Measurements from ENCODE around the gene ERICH6B. TPM values are rescaled to one million over a fixed set of nuclear protein-coding genes. Genes with fewer than 3 reads are reported as not detected.

Gene ERICH6B
- total RNA-seq, 1 donor from 2014 or later = not detected

- Mint-ChIP-seq H3K9me3 (no peaks in the 10 kb centered on the region), H3K4me3 (no peak overlapping the region), H3K27me3 (ENCODE audit: insufficient read depth) (no peaks in the 10 kb centered on the region), H3K36me3 (ENCODE audit: low read depth) (peaks cover 46% of the 10 kb centered on the region), H3K27ac (no peak overlapping the region), H3K4me1 (ENCODE audit: low read depth) (peaks cover 10% of the 10 kb centered on the region)
- no peak for DNase-seq (ENCODE audit: low spot score)
- intact Hi-C loops (cut with micrococcal nuclease) = no loop called here
Measured at GRCh38 chr13:45500492-45501174, 114.9 kb downstream of the ERICH6B start.

- no peak for DNase-seq (ENCODE audit: low spot score)
- peaks cover 39% of the 10 kb centered on the region for H3K36me3 Mint-ChIP-seq (ENCODE audit: low read depth)
- no peak overlapping the region for H3K4me3 Mint-ChIP-seq
- H3K27me3 Mint-ChIP-seq (ENCODE audit: insufficient read depth) = no peaks in the 10 kb centered on the region
- no peak overlapping the region for H3K27ac Mint-ChIP-seq
- intact Hi-C loops (cut with micrococcal nuclease) = no loop called here
- no peaks in the 10 kb centered on the region for H3K9me3 Mint-ChIP-seq
- H3K4me1 Mint-ChIP-seq (ENCODE audit: low read depth) = peaks cover 10% of the 10 kb centered on the region
Measured at GRCh38 chr13:45496942-45497341, 118.6 kb downstream of the ERICH6B start.

- Mint-ChIP-seq H3K9me3 (no peaks in the 10 kb centered on the region), H3K27me3 (ENCODE audit: insufficient read depth) (no peaks in the 10 kb centered on the region), H3K4me1 (ENCODE audit: low read depth) (no peaks in the 10 kb centered on the region), H3K27ac (no peak overlapping the region), H3K4me3 (no peak overlapping the region), H3K36me3 (ENCODE audit: low read depth) (peaks cover 32% of the 10 kb centered on the region)
- intact Hi-C loops (cut with micrococcal nuclease) = loop anchor here (5.0 kb wide), 1 partner anchor 120 kb away; no protein-coding TSS in a partner anchor
- DNase-seq (ENCODE audit: low spot score) = no peak
Measured at GRCh38 chr13:45492538-45492937, 123.0 kb downstream of the ERICH6B start.

Other genes starting within 250 kb of the ERICH6B start
- 16.0 and 16.3 TPM in 2 replicates for gene SLC25A30, start 197.4 kb downstream of the ERICH6B start, total RNA-seq
- 22.9 and 23.2 TPM in 2 replicates for gene COG3, start 150.8 kb downstream of the ERICH6B start, total RNA-seq
- gene CBY2, start 86.6 kb upstream of the ERICH6B start, total RNA-seq = not detected in 2 replicates
- gene SIAH3, start 236.0 kb upstream of the ERICH6B start, total RNA-seq = 0.02 and 0.03 TPM in 2 replicates